Activated naive CD4-positive, alpha-beta T cell (primary cell): ENCODE data around the gene ATP8B4.

Source experiments
- DNase-seq, 4 experiments: peaks; one replicate each; lab custom pipeline; 2025; lab: John Stamatoyannopoulos, UW

The ATP8B4 gene

DNA sequence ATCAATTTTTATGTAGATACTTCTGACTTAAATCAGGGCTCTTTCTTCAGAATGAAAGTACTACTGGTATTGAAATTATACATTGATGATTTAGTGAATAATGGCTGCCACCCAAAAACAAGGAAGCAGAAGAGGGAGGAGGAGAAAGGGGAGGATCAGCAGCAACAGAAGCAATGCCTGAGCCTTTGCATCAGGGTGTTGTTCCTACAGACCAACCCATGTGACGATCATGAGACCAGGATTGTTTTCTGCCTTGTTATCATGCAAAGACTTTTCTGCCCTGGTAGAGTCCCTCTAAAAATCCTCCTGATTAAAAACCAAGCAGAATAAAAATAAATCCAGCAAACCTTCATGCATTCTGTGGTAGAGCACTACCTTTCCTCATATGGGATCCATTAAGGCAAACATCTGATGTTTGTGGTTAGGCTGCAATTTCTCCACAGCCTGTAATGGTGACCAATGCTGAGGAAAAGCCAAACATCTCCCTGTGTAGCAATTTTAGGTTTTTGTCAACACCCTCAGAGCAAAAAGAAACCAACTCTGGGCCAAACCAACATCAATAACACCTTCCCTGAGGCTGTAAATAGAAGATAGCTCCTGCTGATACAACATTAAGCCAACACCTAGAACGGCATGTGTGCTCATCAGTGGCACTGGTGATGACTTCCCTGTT, 191.7 kb downstream of the ATP8B4 start:
- no peak for DNase-seq

DNA sequence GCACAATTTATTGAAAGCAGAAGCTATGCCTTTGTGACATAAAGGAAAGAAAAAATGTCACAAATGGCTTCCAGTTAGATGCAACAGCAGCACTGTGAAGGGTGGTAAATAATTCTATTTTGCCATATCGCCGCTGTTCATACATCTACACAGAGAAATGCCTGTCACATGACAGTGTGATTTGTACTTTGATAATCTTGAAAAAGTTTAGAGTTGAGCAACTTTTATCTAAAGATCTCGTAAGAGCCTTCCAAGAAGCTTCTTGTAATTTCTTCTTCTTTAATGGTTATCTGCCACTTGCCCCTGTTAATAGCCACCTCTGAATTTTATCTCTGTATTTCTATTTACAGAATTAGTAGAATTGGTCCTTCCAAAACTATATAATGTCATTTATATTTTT, 192.3 kb downstream of the ATP8B4 start:
- DNase-seq = no peak

DNA sequence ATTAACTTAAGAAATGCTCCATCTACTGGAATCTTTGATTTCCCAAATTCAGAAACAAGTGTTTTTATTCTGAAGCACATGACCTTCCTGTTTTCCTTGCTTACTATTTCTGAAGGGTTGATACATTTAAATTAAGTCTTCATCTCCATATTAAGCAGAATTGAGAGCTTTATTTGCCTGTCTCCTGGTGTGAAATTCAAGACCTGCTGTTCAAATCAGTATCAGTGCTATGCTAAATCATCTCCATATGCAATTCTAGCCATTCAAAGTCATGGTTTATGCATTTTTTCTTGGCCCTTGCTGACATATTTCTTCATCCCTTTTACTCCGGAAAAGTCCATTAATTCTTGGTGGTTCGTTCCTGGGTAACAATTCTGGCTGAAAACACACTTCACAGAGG, 195.4 kb downstream of the ATP8B4 start:
- no peak for DNase-seq

DNA sequence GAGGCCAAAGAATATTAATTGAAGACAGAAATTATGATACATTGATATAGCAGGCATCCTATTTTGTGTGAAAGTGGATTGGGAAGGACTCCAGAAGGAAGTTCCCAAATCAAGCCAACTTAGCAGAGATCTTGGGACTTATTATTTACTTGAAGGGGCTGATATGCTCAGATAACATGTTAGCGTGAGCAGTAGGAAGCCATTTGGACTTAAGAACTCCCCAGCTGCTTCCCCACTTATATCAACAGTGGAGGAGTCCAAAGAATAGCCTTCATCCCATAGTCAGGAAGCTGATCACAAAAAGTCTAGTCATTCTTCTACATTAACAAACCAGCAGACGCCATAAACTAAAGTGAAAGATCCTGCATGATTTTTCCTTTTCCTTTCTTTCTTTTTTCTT, 200.0 kb downstream of the ATP8B4 start:
- no peak for DNase-seq

DNA sequence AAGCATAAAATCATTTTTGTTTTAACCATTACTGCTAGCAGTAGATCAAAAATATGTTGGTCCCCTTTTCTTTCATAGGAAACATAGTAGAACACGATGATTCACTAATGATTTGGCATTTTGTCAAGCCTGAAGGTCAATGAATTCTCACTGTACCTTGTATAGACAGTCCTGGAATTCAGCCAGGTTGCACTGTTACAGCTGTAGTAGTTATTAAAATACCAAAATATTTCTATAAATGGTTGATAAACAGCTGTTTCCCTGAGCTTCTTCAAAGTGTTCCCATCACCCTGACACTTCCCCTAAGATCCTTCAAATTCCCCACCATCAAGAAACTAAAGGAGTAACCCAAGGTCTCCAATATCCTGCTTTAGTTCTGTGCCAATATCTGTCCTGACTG, 200.9 kb downstream of the ATP8B4 start:
- no peak for DNase-seq

DNA sequence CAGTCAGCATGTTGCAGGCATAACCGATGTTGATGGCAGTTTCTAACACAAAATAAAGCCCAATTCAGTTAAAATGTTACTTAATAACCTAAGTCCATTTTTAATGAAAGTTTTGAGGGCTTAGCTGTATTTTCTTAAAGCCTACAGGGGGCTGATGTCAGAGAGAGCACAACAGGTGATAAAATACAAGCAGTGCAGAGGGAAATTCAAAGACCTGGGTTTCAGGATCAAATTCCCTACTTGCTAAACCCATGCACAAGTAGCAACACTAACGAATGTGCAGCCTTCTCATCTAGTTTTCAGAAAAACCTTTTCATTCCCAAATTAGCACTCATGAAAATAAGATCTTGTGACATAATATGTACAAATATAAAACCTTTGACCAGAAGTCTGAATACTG, 202.0 kb downstream of the ATP8B4 start:
- DNase-seq = no peak

DNA sequence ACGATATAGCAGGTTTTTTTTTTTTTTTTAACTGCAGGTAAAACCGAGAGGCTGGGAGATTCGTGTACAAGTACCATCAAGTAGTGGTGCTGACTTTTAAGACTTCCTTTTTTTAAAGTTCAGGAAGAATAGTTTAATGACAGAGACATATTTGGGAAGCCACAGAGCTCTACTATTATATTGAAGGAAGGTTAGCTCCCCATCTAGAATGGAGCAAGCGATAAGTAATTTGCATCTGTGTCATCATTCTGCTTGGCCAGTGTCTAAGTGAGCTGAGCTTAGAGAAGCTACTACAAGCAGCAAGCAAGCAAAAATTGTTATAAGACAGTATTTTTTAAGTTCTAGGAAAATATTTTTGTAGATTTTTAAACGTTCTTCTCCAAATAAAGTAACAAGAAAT, 203.2 kb downstream of the ATP8B4 start:
- DNase-seq = no peak

DNA sequence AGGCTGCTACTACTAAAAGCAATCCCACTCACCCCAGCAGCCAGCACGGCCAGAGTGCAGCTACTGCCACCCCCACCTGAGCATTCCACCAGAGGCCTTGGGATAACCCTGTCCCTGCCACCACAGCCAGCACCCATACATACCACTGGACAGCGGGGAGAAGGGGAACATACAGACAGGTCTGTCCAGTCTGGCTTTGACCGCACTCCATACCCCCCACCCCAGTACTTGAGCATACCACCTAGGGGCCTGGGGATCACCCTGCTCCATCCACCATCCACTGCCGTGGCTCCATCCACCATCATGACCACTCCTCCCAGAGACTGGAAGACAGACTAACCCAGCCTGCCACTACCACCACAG, 210.1 kb downstream of the ATP8B4 start:
- DNase-seq = no peak

DNA sequence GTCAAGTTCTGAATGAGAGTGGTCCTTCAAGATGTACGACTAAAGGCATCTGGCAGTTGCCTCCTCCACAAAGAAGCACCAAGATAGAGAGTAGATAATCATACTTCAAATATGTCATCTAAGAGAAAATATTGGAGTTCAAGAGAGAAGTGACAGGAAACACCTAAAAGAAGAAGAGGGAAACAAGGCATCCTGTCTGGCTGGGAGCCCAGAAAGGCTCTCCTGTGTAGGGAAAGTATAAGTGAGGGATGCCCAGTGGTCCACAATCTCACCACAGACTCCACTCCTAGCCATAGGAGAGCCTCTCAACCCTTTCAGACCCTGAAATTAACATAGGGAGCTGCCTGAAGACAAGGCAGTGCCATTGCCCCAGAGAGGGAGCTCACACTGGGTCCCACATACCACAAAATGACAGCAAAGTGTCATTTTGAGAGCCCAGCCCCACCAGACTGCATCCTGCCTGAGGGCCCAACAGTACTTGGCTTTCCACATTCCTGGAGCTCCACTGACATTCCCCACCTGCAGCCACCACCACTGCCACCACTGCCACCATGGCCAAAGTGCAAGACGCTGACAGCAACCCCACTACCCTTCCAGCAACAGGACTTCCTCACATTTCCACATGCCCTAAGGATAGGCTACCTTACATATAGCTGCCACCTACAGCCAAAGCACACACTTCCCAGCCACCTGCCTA, 210.6 kb downstream of the ATP8B4 start:
- DNase-seq = no peak

DNA sequence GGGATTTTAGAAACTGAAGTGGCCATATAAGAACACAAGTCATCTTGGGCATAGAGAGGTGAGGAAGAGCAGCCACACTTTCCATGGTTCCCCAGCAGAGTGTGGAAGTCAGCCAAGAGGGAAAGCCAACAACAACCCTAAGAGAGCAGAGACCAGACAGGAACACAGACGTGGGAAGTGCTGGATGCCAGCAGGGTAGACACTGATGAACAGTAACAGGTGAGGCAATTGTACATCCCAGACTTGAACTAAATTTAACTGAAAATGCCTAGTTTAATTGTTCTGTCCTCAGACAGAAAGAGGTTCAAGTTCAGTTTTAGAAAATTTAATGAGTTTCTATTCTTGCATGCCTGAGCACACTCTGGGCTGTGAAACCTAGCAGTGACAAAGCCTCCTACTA, 212.1 kb downstream of the ATP8B4 start:
- DNase-seq = no peak

DNA sequence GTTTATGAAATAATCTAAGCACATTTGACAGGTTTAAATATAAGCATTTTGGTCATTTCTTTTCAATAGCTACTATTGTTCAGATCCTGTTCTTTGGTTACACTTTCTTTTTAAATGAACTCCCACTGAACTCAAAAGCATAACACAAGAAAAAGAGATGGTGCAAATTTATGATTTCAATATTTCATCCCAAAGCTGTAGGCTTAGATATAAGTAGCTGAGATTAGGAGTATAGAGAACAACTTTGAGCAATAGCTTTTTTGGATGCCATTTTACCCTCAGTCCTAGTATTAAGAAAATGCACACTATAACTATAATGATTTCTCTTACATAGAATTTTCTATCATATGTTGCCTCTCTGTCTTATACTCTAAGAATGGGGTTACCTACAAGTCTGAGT, 213.8 kb downstream of the ATP8B4 start:
- DNase-seq = no peak

DNA sequence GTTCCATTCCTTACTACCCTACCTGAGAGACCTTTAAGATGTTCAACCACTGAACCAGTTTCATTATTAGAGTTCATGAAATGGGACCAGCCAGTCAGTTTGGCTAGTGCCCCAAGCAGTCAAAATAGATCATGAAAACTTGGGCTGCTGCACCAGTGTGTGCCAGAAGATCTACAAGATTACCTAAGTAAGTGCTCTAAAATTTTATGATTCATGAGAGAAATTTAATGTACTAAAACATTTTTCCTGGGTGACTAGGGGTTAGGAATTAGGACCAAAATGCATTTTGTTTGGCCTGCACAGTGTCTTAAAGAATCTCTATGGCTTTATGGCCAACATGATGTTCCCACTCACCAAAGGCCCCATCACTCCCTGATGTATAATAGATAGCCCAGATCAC, 214.7 kb downstream of the ATP8B4 start:
- DNase-seq = no peak

DNA sequence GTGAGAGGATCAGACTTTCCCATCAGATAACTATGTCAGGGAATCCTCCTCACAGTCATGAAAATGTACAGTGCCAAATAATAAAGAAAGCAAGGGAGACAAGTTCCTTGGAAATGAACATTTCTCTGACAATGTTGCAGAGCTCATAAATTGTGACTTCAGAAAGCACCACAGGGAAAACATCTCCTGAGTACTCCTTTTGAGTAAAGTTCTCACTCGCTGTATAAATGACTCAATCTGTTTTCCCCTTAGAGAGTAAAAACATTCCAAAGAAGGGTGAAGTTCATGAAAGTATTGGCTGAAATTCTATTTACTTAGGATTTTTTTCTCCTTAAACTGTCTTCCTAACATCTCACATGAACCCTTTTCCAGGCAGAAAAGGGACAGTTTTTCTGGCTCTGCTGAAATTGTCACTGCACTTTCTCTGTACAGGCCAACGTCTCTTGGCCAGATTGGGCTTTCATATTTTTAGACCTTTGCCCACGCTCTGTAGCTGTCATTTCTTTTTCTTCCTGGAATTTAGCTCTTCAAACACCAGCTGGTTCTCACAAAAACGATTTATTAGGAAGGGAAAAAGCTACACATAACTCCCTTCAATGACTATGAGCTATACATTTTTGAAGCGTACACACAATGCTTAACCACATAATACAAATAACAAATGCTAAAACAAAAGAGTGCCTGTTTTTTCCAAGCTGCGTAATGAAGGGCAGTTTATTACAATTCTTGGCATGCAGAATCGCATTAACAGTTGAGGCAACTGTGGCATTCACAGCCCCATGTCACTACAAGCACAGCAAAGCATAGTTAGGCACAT, 216.1 kb downstream of the ATP8B4 start:
- DNase-seq = no peak

DNA sequence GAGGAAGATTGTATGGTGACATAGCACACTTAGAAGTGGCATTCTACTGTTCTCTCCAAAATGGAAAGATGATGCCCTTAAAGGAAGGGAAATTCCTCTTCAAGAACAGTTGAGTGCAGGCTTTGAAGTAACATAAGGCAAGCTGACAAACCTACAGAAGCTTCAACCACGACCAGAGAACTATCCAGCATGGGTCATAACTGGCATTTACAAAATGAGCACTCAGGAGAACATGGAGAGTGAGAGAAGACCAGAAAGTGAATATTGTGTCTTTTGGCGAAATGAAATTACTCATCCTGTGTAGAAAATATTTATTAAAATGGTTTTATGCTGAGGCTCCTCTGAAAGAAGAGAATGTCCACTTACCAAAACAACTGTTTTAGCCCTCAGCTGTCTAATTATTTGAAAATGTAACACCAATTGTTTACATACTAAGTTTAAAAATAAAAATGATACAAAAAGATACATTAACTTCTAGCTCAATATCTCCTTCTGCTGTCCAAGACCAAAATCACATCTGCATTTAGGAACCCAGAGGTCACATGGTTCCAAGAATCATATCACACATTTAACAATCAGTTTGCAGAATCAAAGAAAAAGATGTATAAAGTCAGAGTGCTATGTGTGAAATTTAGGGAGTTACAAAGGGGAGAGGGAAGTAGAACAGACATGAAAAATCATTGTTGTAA, 216.9 kb downstream of the ATP8B4 start:
- no peak for DNase-seq

DNA sequence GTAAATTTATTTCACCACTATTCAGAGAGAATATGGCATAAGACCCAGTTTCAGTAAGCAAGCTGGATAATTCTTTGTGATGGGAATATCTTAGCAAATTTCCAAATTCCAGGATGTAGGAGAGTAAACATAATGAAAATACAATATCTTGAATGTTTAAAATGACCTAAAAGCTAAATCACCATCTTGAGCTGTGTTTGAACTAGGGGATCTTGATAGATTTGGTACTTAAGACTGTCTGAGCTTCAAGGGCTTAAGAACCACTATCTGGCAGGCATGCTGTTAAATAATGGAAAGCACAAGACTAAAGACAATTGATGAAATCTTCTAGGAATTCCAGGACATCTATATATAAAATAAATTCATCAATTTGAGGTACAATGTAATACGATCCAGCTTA, 217.7 kb downstream of the ATP8B4 start:
- DNase-seq = no peak

DNA sequence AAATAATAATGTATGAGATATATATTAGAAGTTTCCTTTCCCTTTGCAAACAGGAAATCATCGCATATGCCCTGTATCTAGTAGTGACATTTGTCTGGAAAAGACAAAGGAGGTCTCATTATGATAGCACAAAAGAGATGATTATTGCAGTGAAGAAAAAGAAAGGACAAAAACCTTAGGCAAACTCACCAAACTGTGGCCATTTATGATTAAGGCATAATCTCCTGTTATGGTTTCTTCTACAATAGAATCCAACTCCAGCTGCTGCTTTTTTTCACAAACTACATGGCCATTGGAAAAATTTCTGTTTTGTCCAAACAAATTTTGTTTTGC, 218.2 kb downstream of the ATP8B4 start:
- DNase-seq = no peak

DNA sequence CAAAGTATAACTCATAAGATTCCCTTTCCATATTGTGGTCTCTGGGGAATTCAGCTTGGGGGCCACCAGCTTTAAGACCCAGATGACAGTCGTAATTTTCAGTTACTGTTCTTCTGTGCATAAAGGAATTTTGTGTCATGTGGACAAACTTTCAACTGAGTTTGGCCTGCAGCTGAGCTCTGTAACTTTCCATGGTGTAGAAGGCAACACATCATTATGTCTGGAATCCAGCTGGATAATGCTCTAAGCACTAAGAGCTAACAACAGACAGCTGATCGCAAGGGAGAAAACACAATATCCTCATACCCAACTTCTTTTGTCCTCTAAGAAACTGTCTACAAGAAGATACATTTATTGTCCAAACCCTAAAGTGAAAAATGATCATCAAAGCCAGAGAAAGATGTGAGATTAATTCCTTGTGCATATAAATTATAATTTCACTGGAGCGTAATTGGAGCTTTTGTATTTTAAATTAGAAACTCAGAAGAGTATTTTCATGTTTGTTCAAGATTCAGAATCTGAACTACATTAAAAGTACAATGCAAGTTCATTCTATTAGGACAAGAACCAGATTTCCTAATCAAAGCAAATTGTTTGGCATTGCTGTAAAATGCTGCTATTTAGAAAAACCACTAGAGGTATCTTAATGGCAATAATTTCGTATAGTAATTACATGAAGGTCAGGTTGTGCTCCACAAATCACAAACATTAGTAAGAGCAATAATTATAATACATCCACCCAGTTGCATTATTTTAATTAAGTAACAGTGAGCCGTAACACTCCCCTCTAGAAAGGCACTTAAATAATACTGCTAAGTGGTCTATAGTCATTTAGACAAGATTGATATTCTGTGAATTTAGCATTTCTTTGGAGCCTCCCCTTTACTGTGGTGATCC, 218.8 kb downstream of the ATP8B4 start:
- no peak for DNase-seq

DNA sequence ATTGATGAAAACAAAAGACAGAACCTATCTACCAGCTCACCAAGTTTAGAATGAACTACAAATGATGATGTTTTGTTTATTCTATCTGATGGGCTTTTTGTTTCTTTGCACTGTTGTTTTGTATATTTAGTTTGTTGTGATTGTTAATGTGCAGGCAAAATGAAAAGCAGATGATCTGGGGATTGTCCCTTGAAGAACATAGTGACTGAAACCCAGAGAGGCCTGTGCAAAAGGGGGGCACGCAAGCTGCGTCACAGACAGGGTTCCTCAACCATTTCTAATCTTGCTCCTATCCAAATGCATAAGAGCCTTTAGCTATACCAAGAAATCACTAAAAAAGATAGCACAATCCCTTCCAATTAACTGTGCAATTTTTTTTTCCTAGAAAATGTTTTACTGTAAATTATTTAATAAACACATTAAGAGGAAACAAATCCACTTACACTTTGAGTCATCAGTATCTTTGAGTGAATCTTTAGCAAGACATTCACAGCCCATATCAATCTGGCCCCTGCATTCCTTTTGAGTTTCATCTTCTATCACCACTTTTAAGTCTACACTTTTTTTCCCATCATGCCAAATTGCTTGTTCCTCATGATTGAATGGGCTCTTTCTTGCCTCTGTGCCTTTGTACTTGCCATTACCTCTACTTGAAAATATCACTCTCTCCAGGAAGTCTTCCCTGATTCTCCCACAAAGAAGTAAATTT, 220.3 kb downstream of the ATP8B4 start:
- no peak for DNase-seq

DNA sequence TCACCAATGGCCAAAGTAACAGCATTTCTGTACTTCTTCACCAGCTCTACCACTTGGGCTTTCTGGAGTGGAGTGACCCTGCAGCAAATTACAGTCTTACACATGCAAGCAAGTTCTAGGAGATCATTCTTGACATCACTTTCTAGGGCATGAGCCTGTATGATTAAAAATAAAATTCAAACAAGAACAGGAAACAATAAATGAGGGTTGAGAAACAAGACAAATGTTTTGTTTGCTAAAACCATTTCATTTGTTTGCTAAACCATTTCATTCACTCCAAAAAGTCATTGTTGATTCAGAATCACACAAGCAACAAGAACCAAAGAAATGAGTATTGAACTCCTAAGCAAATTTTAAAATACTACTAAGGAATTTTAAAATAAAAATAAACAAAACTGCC, 220.9 kb downstream of the ATP8B4 start:
- DNase-seq = no peak

DNA sequence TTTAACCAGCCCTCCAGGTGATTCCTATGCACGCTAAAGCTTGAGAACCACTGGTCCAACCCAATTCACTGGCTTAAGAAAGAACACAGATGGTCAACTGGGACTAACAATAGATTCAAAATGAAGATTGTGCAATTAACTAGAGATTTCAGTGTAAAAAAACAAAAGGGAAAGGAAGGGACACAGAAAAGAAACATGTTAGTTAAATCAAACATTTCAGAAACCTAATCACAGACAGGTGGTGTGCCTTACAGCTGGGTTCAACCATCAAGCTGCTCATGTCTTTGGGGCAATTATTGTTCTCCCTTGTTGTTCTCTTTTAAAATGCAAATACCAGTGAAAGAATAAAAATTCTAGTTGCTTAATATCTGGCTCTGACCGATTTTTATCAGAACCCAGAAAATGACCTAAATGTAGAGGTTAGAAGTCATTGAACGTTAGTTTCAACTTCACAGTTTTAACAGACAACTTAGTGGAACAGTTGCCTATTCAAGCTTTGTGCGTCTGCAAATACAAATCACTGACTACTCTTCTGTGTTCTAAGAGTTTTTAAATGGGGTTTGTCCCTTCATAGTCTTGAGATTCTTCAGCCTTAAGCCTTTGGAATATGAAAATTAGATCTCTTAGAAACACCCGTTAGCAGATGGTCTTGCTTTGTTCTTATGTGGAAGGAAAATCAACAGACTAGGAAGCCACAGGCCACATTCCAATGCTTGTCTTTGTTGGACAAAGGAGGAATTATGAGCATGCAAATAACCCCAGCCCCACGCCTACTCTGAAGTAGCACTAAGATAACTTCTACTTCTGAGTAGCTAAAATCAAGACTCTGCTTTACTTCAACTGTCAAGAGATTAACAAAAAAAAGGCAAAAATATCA, 223.4 kb downstream of the ATP8B4 start:
- no peak for DNase-seq
